ENCODE results near the gene RCAN1. TPM values are rescaled to one million over a fixed set of nuclear protein-coding genes. Genes with fewer than 3 reads are reported as not detected.

Gene RCAN1
- total RNA-seq, 2 experiments from 2014 or later: 1.1 to 1.5 TPM

- H3K36me3 Mint-ChIP-seq (ENCODE audit: low read depth): no peaks in the 10 kb centered on the region
- no peak overlapping the region for H3K27ac Mint-ChIP-seq
- Histone ChIP-seq H3K9me3 (ENCODE audit: control insufficient read depth in 1 of 2, insufficient read depth in 1 of 2, low read length in 2 of 2) (no peaks in the 10 kb centered on the region), H3K4me1 (ENCODE audit: insufficient read depth, low read length) (no peaks in the 10 kb centered on the region), H3K27me3 (ENCODE audit: control insufficient read depth in 1 of 2, insufficient read depth in 2 of 2, low read length in 2 of 2) (no peaks in the 10 kb centered on the region), H3K27ac (ENCODE audit: low read depth in 1 of 2, low read length in 2 of 2) (no peak overlapping the region), H3K4me3 (ENCODE audit: low read length) (no peak overlapping the region), H3K36me3 (ENCODE audit: insufficient read depth, low read length) (no peaks in the 10 kb centered on the region)
- POLR2A ChIA-PET: no interaction called here
- H3K4me3 Mint-ChIP-seq: no peak overlapping the region
- intact Hi-C loops (cut with DNase I, micrococcal nuclease): no loop called here
- H3K9me3 Mint-ChIP-seq: no peaks in the 10 kb centered on the region
- no peak for ATAC-seq (ENCODE audit: poor library complexity)
- no peak for TF ChIP-seq CTCF (IDR thresholded peaks at IDR 0.05)
- H3K27me3 Mint-ChIP-seq: no peaks in the 10 kb centered on the region
- no peak for DNase-seq
- H3K4me1 Mint-ChIP-seq (ENCODE audit: low read depth): no peaks in the 10 kb centered on the region
- CTCF ChIA-PET: no interaction called here
These were observed 79.0 kb downstream of the RCAN1 start for GRCh38 chr21:34535886-34536285.

- no peaks in the 10 kb centered on the region for H3K4me1 ChIP-seq (ENCODE audit: insufficient read depth, low read length)
- intact Hi-C loops (cut with DNase I, micrococcal nuclease): no loop called here
- no peak overlapping the region for H3K27ac ChIP-seq (ENCODE audit: low read depth in 1 of 2, low read length in 2 of 2)
- H3K9me3 Mint-ChIP-seq: no peaks in the 10 kb centered on the region
- ATAC-seq (ENCODE audit: poor library complexity): no peak
- H3K36me3 ChIP-seq (ENCODE audit: insufficient read depth, low read length): no peaks in the 10 kb centered on the region
- no peak overlapping the region for H3K27ac Mint-ChIP-seq
- H3K9me3 ChIP-seq (ENCODE audit: control insufficient read depth in 1 of 2, insufficient read depth in 1 of 2, low read length in 2 of 2): no peaks in the 10 kb centered on the region
- H3K4me3 Mint-ChIP-seq: no peak overlapping the region
- ChIA-PET POLR2A (no interaction called here), CTCF (no interaction called here)
- H3K36me3 Mint-ChIP-seq (ENCODE audit: low read depth): no peaks in the 10 kb centered on the region
- DNase-seq: no peak
- H3K27me3 ChIP-seq (ENCODE audit: control insufficient read depth in 1 of 2, insufficient read depth in 2 of 2, low read length in 2 of 2): no peaks in the 10 kb centered on the region
- no peak overlapping the region for H3K4me3 ChIP-seq (ENCODE audit: low read length)
- H3K4me1 Mint-ChIP-seq (ENCODE audit: low read depth): no peaks in the 10 kb centered on the region
- H3K27me3 Mint-ChIP-seq: no peaks in the 10 kb centered on the region
- TF ChIP-seq CTCF (IDR thresholded peaks at IDR 0.05): no peak
These were observed 80.4 kb downstream of the RCAN1 start for GRCh38 chr21:34534522-34534921.

- H3K4me1 Mint-ChIP-seq (ENCODE audit: low read depth): no peaks in the 10 kb centered on the region
- H3K4me3 ChIP-seq (ENCODE audit: low read length): no peak overlapping the region
- DNase-seq (no peak), ATAC-seq (ENCODE audit: poor library complexity) (no peak)
- ChIA-PET CTCF (no interaction called here), POLR2A (no interaction called here)
- no peak overlapping the region for H3K27ac Mint-ChIP-seq
- no peaks in the 10 kb centered on the region for H3K36me3 ChIP-seq (ENCODE audit: insufficient read depth, low read length)
- H3K9me3 Mint-ChIP-seq: no peaks in the 10 kb centered on the region
- TF ChIP-seq CTCF (IDR thresholded peaks at IDR 0.05): no peak
- H3K4me1 ChIP-seq (ENCODE audit: insufficient read depth, low read length): no peaks in the 10 kb centered on the region
- H3K36me3 Mint-ChIP-seq (ENCODE audit: low read depth): no peaks in the 10 kb centered on the region
- no peak overlapping the region for H3K27ac ChIP-seq (ENCODE audit: low read depth in 1 of 2, low read length in 2 of 2)
- H3K4me3 Mint-ChIP-seq: no peak overlapping the region
- H3K27me3 ChIP-seq (ENCODE audit: control insufficient read depth in 1 of 2, insufficient read depth in 2 of 2, low read length in 2 of 2): no peaks in the 10 kb centered on the region
- intact Hi-C loops (cut with DNase I, micrococcal nuclease): no loop called here
- no peaks in the 10 kb centered on the region for H3K27me3 Mint-ChIP-seq
- no peaks in the 10 kb centered on the region for H3K9me3 ChIP-seq (ENCODE audit: control insufficient read depth in 1 of 2, insufficient read depth in 1 of 2, low read length in 2 of 2)
These were observed 81.0 kb downstream of the RCAN1 start for GRCh38 chr21:34533938-34534337.

All from CD4-positive, alpha-beta T cell (primary cell).